PC-9 (cell line): Measurements from ENCODE around the gene SMG9. TPM values are rescaled to one million over a fixed set of nuclear protein-coding genes. Genes with fewer than 3 reads are reported as not detected.

Experiments
- BruUV-seq: library from RNA; stranded (reverse); fragments of 400-500 nt; replicated peaks from 2 replicates; lab custom pipeline; 2021; lab: Mats Ljungman, UMichigan
- CTCF ChIA-PET: fragments of 300-600 bp; sonication (Branson Sonifier 250); formaldehyde crosslinking; loops from one replicate; lab custom pipeline; 2022; ENCODE audit warnings: antibody characterized with exemption; lab: Charles Lee
- POLR2A ChIA-PET: fragments of 300-600 bp; sonication (Branson Sonifier 250); formaldehyde crosslinking; loops from one replicate; lab custom pipeline; 2022; ENCODE audit warnings: antibody characterized with exemption; ENCODE audit not compliant: unreplicated experiment; lab: Charles Lee
- DNase-seq, 2 experiments: peaks; one replicate each; pipeline versions ENCODE4 v3.0.0 to v3.0.0-alpha.2; 2015 to 2022; ENCODE audit warnings: mixed read lengths in 1 of 2
- H2AFZ ChIP-seq: fragments of 200-600 bp; sonication (generic); 2 replicates; pipeline ENCODE4 v1.8.1; 2017; ENCODE audit warnings: antibody characterized with exemption
- H3F3A ChIP-seq: fragments of 200-600 bp; sonication (generic); 2 replicates; pipeline ENCODE4 v1.8.1; 2017; ENCODE audit warnings: antibody characterized with exemption, mild to moderate bottlenecking, low read depth; ENCODE audit not compliant: insufficient read depth
- H3K27ac ChIP-seq: fragments of 200-600 bp; sonication (generic); 2 replicates; pipeline ENCODE4 v1.6.1; 2016; ENCODE audit warnings: mixed run types
- H3K27me3 ChIP-seq: fragments of 200-600 bp; sonication (generic); 2 replicates; pipeline ENCODE4 v1.6.1; 2016; ENCODE audit warnings: low read depth, mixed run types; ENCODE audit not compliant: insufficient read depth
- H3K36me3 ChIP-seq: fragments of 200-600 bp; sonication (generic); 2 replicates; pipeline ENCODE4 v1.6.1; 2016; ENCODE audit warnings: low read depth, mixed run types
- H3K4me1 ChIP-seq: fragments of 200-600 bp; sonication (generic); replicated peaks from 2 replicates; pipeline ENCODE4 v1.6.1; 2016; ENCODE audit warnings: mixed run types; ENCODE audit not compliant: insufficient read depth
- H3K4me2 ChIP-seq: fragments of 200-600 bp; sonication (generic); 2 replicates; pipeline ENCODE4 v1.6.1; 2017; ENCODE audit warnings: mixed run types
- H3K4me3 ChIP-seq: fragments of 200-600 bp; sonication (generic); 2 replicates; pipeline ENCODE4 v1.6.1; 2016; ENCODE audit warnings: mixed run types
- H3K79me2 ChIP-seq: fragments of 200-600 bp; sonication (generic); 2 replicates; pipeline ENCODE4 v1.6.1; 2017; ENCODE audit warnings: low read depth, mixed run types
- H3K9me2 ChIP-seq: fragments of 200-600 bp; sonication (generic); 2 replicates; pipeline ENCODE4 v1.8.1; 2017; ENCODE audit warnings: mild to moderate bottlenecking; ENCODE audit not compliant: insufficient read depth
- H3K9me3 ChIP-seq: fragments of 200-600 bp; sonication (generic); 2 replicates; pipeline ENCODE4 v1.8.1; 2016; ENCODE audit warnings: low read depth; ENCODE audit not compliant: insufficient read depth
- H4K20me1 ChIP-seq: fragments of 200-600 bp; sonication (generic); 2 replicates; pipeline ENCODE4 v1.8.1; 2017; ENCODE audit not compliant: insufficient read depth
- EZH2 ChIP-seq: fragments of 200-600 bp; sonication (generic); IDR thresholded peaks from 2 replicates; pipeline ENCODE4 v1.8.0; 2017; ENCODE audit warnings: antibody characterized with exemption, low read depth
- intact Hi-C: fragments of 100-400 bp; cut with micrococcal nuclease; formaldehyde crosslinking; loops from one replicate; pipeline ENCODE4 v1.10.0; 2022; ENCODE audit not compliant: unreplicated experiment
- total RNA-seq: library from RNA; stranded (reverse); gene quantifications from 2 replicates; pipeline ENCODE4 v1.2.3, GENCODE V29; 2021
- TF ChIP-seq, protein P1 (sequence below): fragments of 200-600 bp; sonication (generic); conservative IDR thresholded peaks from 2 replicates; pipeline ENCODE4 v1.6.1; 2017; ENCODE audit warnings: mixed run types, antibody characterized with exemption, mild to moderate bottlenecking, moderate library complexity

The SMG9 gene
- total RNA-seq, 1 experiment from 2014 or later, result 76.8 TPM

DNA sequence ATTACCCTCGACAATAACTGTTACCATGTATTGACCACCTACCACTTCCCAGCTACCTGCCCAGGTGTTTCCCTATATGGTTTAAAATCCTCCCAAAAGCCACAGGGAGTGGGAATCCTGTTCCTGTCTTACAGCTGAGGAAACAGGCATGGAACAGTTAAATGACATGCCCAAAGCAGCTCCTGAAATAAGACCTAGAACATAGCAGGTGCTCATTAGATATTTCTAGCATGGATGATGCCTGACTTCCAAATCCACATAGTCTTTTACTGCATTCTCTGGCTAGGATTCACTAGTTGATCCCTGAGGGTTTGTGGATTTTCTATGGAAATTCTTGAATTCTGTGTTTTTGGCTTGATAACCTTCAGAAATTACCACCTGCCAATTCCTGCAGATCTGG is 13.1 kb upstream of the SMG9 start:
- POLR2A ChIA-PET, result no interaction called here
- H3K4me3 ChIP-seq, result no peak overlapping the region
- H3K79me2 ChIP-seq, result peaks cover 4% of the 10 kb centered on the region; the same call in 1 of the 2 replicates
- CTCF ChIA-PET, result interaction anchor here (0.7 to 0.9 kb wide), 2 partner anchors 11 to 25 kb away, joined by 3 read pairs; no protein-coding TSS in a partner anchor
- TF ChIP-seq, protein P1, sequence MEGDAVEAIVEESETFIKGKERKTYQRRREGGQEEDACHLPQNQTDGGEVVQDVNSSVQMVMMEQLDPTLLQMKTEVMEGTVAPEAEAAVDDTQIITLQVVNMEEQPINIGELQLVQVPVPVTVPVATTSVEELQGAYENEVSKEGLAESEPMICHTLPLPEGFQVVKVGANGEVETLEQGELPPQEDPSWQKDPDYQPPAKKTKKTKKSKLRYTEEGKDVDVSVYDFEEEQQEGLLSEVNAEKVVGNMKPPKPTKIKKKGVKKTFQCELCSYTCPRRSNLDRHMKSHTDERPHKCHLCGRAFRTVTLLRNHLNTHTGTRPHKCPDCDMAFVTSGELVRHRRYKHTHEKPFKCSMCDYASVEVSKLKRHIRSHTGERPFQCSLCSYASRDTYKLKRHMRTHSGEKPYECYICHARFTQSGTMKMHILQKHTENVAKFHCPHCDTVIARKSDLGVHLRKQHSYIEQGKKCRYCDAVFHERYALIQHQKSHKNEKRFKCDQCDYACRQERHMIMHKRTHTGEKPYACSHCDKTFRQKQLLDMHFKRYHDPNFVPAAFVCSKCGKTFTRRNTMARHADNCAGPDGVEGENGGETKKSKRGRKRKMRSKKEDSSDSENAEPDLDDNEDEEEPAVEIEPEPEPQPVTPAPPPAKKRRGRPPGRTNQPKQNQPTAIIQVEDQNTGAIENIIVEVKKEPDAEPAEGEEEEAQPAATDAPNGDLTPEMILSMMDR, result no peak
- no peak for TF ChIP-seq EZH2
- no peak overlapping the region for H3K27ac ChIP-seq
- no peaks in the 10 kb centered on the region for H3K9me3 ChIP-seq
- intact Hi-C loops, result no loop called here
- peaks cover 4% of the 10 kb centered on the region for H4K20me1 ChIP-seq
- H3K36me3 ChIP-seq, result peaks cover 19% of the 10 kb centered on the region; the same call in 1 of the 2 replicates
- BruUV-seq, result no TSS peak
- peaks cover 39% of the 10 kb centered on the region for H3K4me1 ChIP-seq
- no peak overlapping the region for H3K4me2 ChIP-seq
- DNase-seq, result no peak
- H3F3A ChIP-seq, result peaks cover 82% of the 10 kb centered on the region
- H3K9me2 ChIP-seq, result no peaks in the 10 kb centered on the region
- H2AFZ ChIP-seq, result no peak overlapping the region
- H3K27me3 ChIP-seq, result no peaks in the 10 kb centered on the region

DNA sequence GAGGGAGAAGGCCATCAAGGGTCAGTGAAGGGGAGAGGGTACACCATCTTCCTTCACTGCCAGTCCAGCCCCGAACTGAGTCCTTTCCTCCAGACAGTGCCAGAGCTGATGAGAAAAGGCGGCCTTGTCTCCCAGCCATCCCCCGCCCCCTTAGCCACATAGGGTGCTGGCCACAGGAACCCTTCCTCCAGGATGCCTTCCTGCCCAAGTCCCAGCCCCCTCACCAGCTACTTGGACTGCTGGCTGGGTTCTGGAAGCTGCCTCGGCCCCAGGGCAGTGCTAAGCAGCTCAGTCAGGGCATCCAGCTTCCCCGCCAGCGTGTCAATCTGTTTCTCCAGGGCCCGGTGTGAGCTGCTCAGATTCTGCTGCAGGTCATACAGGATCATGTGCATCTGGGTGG is 12.6 kb upstream of the SMG9 start:
- CTCF ChIA-PET, result interaction anchor here (0.7 to 1.1 kb wide), 3 partner anchors 11 to 24 kb away, joined by 3 to 5 read pairs (median 3); no protein-coding TSS in a partner anchor
- POLR2A ChIA-PET, result interaction anchor here (0.7 kb wide), 1 partner anchor 47 kb away, joined by 3 read pairs; no protein-coding TSS in a partner anchor
- Histone ChIP-seq H3K4me3 (no peak overlapping the region), H3K9me2 (no peaks in the 10 kb centered on the region), H4K20me1 (no peaks in the 10 kb centered on the region; the same call in 1 of the 2 replicates), H3K9me3 (no peaks in the 10 kb centered on the region), H3K4me2 (no peak overlapping the region), H3K4me1 (peaks cover 39% of the 10 kb centered on the region), H3F3A (peaks cover 79% of the 10 kb centered on the region), H2AFZ (no peak overlapping the region), H3K27ac (peak overlapping the region; percentile 88), H3K79me2 (no peaks in the 10 kb centered on the region; the same call in 1 of the 2 replicates), H3K27me3 (no peaks in the 10 kb centered on the region), H3K36me3 (peaks cover 14% of the 10 kb centered on the region; the same call in 1 of the 2 replicates)
- no TSS peak for BruUV-seq
- no peak for TF ChIP-seq EZH2
- TF ChIP-seq, protein P1, result no peak
- intact Hi-C loops, result no loop called here
- no peak for DNase-seq

DNA sequence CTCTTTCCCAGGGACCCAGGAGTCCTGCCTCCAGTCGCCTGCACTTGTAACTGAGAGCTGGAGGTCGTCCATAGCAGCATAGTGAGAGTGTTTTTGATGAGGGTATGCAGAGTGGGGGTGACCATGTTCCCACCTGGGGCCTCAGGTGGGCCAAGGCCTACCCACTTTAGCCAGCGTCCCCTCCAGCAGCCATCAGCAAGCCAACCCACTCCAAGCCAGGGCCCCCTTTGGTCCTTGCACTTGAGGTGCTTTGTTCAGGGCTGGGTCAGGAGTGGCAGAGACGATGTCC is 11.9 kb upstream of the SMG9 start:
- peak overlapping the region; percentile 88 for H3K27ac ChIP-seq
- H3K4me2 ChIP-seq, result no peak overlapping the region
- H3K4me3 ChIP-seq, result no peak overlapping the region
- H2AFZ ChIP-seq, result no peak overlapping the region
- peaks cover 73% of the 10 kb centered on the region for H3F3A ChIP-seq
- no peaks in the 10 kb centered on the region for H3K9me3 ChIP-seq
- H3K4me1 ChIP-seq, result peaks cover 39% of the 10 kb centered on the region
- H3K36me3 ChIP-seq, result peaks cover 10% of the 10 kb centered on the region; the same call in 1 of the 2 replicates
- H3K9me2 ChIP-seq, result no peaks in the 10 kb centered on the region
- no peak for DNase-seq
- H4K20me1 ChIP-seq, result no peaks in the 10 kb centered on the region
- CTCF ChIA-PET, result interaction anchor here (0.5 to 1.2 kb wide), 6 partner anchors 10 to 227 kb away, joined by 3 to 18 read pairs (median 4); no protein-coding TSS in a partner anchor
- no peaks in the 10 kb centered on the region for H3K79me2 ChIP-seq
- TF ChIP-seq EZH2, result no peak
- TF ChIP-seq, protein P1, result peak; percentile 63; the same call in 1 of the 2 replicates
- BruUV-seq, result no TSS peak
- intact Hi-C loops, result no loop called here
- POLR2A ChIA-PET, result no interaction called here
- H3K27me3 ChIP-seq, result no peaks in the 10 kb centered on the region
